ENCODE measurements around the gene ARVCF. TPM values are rescaled to one million over a fixed set of nuclear protein-coding genes. Genes with fewer than 3 reads are reported as not detected.

Gene ARVCF
- total and polyA plus RNA-seq, 7 donors = 3.6 to 28.0 (median 8.7) TPM

DNA sequence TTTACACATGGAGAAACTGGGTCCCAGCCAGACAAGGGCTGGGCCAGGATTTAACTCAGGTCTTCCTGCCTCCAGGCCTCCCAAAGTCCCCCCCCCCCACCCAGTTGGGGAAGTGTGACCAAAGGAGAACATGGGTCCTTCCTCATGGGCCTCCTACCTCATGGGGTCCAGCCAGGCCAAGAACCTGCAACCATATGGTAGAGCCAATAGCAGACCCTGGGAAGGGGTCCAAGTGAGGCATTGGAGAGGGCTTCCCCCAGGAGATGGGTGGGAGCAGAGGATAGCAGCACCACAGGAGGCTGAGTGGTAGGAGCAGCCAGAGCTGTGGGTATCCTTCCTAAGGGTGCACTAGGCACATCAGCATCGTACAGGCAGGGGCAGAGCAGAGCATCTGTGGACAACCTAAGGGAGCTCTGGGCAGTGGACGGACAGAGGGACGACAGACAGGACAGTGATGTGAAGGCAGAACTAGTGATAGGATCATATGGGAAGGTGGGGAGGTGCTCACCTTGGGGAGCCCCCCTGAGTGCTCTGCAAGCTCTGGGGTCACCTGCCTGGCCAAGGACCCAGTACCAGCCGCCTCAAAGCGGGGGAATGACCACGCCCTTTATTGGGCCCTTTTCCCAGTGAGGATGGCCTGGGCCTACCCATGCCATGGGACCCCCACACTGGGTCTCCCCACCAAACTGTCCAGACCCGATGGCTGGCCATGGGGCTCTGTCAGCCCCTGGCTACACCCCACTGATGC is 4.5 kb downstream of the ARVCF start:
- H3K4me1 ChIP-seq = peaks cover 20% of the 10 kb centered on the region
- H3K9me3 ChIP-seq = no peaks in the 10 kb centered on the region
- intact Hi-C loops (cut with DNase I) = no loop called here
- no peak overlapping the region for H3K27ac ChIP-seq
- 96 to 98% (median 97%) methylated on average over 7 of the region's 7 CpGs for WGBS, 3 donors
- H3K27me3 ChIP-seq (ENCODE audit: insufficient read depth in 3 of 3, low read length in 2 of 3) = no peaks in the 10 kb centered on the region
- ATAC-seq = no peak
- peak in 1 of 2 donors; percentile 44 for DNase-seq
- no peaks in the 10 kb centered on the region for H3K36me3 ChIP-seq (ENCODE audit: insufficient read depth in 1 of 2, low read depth in 1 of 2)
- no peak overlapping the region for H3K4me3 ChIP-seq
- TF ChIP-seq CTCF (IDR thresholded peaks at IDR 0.05) = no peak

DNA sequence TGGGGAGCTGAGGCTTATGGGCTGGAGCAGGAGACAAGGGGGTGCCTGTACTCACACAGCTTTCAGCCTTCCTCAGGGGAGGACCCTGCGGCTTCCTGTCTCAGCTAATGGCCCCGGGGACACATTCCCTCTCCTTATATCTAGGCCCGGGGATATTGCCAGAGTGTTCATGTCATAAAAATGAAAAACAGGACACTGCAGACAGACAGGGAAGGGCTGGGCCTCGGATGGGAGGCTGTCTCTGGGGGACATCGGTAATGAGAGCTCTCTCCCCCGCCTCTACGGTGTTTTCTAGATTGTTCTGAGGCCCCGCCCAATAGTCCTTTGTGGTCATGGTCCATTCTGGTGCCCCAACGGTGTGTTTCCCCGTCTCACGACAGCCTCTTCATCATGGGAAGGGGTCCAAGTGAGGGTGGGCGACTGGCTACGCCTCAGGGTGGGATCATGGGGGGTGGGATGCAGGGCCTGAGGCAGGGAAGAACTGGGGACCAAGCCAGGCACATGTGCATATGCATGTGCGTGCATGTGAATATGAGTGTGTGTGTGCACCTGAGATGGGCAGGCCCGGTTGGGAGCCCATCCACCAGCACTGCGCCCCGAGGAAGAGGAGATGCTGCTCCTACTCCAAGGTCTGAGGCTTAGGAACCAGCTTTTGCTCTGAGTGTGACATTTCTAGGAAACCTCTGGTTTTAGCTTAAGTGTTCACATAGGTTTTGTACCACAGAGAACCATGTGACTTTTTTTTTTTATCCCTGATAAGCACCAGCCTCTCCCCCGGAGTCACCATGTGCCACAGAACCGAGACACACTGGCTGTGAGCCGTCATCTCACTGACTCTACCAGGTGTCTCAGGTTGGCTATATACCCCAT is 5.3 kb downstream of the ARVCF start:
- Histone ChIP-seq H3K27ac (no peak overlapping the region), H3K9me3 (no peaks in the 10 kb centered on the region), H3K36me3 (ENCODE audit: insufficient read depth in 1 of 2, low read depth in 1 of 2) (no peaks in the 10 kb centered on the region), H3K27me3 (ENCODE audit: insufficient read depth in 3 of 3, low read length in 2 of 3) (no peaks in the 10 kb centered on the region), H3K4me3 (no peak overlapping the region), H3K4me1 (peaks cover 18% of the 10 kb centered on the region)
- intact Hi-C loops (cut with DNase I) = no loop called here
- peak in 1 of 2 donors; percentile 33 for DNase-seq
- no peak for ATAC-seq
- 80 to 85% (median 83%) methylated on average over 20 of the region's 20 CpGs for WGBS, 3 donors
- TF ChIP-seq CTCF (IDR thresholded peaks at IDR 0.05) = no peak

DNA sequence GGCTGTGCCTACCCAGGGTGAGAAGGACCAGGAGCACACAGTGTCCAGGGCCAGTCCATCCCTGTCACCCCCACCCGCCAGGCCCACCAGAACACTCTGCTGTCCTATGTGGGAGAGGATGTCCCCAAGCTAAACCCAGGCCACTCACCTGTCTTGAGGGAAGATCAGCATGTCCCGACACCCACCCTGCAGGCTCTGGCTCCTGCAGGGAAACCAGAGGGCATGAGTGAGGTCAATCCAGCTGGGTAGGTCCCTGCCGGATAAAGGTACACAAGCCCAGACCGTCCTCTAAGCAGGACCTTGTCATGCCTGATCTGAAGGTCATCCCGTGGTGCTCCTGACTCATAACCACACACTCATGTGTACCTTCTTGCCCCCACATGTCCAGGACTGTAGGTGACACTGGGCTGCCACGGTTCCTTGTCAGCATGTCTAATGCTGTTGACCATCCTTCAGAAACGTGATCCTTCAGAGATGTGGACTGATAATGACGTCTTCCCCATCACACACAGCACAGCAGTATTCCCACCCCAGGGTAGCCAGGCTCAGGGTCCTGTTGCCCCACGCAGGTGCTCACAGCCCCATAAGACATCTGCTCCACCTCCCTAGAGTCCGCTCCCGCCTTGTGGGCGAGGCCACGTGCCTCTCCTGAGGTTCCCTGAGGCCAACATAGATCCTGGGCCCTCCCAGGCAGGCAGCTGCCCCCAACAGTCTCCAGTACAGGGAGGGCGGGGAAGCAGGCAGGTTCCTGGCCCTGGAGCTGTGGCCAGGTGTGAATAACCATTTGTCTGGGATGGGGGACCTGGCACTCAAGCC is 6.1 kb downstream of the ARVCF start:
- Histone ChIP-seq H3K27me3 (ENCODE audit: insufficient read depth in 3 of 3, low read length in 2 of 3) (no peaks in the 10 kb centered on the region), H3K4me3 (no peak overlapping the region), H3K27ac (no peak overlapping the region), H3K36me3 (ENCODE audit: insufficient read depth in 1 of 2, low read depth in 1 of 2) (no peaks in the 10 kb centered on the region), H3K4me1 (peaks cover 14% of the 10 kb centered on the region), H3K9me3 (no peaks in the 10 kb centered on the region)
- ATAC-seq = peak in 1 of 4 donors; percentile 12
- intact Hi-C loops (cut with DNase I) = no loop called here
- WGBS, 3 donors = 79 to 89% (median 83%) methylated on average over 14 of the region's 14 CpGs
- peak in 1 of 2 donors; percentile 31 for DNase-seq
- no peak for TF ChIP-seq CTCF (IDR thresholded peaks at IDR 0.05)

DNA sequence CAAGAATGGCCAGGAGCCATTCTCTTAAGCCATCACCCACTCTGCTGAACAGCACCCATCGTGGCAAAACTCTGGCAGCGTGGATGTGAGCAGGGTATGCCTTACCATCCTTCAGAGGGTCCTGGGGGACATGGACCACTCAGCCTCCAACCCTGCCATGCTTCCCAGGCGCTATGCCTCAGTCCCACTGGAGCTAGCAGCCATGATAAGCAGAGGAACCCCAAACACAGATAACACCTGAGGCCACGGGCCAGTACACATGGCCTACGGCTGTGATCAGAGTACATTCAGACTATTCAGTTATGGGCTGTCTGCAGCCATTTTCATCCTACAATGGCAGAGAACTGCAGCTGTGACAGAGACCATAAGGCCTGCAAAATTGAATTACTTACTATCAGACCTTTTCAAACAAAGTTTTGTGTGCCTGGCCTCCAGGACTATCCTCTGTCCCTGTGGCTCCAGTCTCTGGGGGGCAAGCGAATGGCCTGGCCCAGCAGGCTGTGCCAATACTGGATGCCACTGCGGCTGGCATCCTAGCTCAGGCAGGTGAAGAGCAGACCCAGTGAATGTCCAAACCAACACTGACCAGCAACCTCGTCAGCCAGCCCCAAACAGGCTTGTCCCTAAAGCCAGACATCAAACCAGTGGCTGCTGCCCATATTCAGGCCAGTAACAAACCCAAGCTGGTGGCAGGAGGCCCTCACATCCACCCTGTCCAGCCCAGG is 6.9 kb downstream of the ARVCF start:
- no peak for TF ChIP-seq CTCF (IDR thresholded peaks at IDR 0.05)
- H3K4me1 ChIP-seq = peaks cover 12% of the 10 kb centered on the region
- H3K36me3 ChIP-seq (ENCODE audit: insufficient read depth in 1 of 2, low read depth in 1 of 2) = no peaks in the 10 kb centered on the region
- no peak for ATAC-seq
- DNase-seq = peak in 1 of 2 donors; percentile 44
- H3K27me3 ChIP-seq (ENCODE audit: insufficient read depth in 3 of 3, low read length in 2 of 3) = no peaks in the 10 kb centered on the region
- no peaks in the 10 kb centered on the region for H3K9me3 ChIP-seq
- 87 to 90% (median 88%) methylated on average over 8 of the region's 8 CpGs for WGBS, 3 donors
- intact Hi-C loops (cut with DNase I) = no loop called here
- H3K4me3 ChIP-seq = no peak overlapping the region
- H3K27ac ChIP-seq = no peak overlapping the region

Measured in psoas muscle (tissue), 8 donors.